B cell (primary cell): Measurements from ENCODE around the gene PCBP1.

ENCODE experiments used
- CTCF ChIP-seq: fragments of 200-600 bp; IDR thresholded peaks from one replicate; pipeline ENCODE4 v1.8.0; 2022; ENCODE audit warnings: antibody characterized with exemption, mild to moderate bottlenecking
- EZH2 ChIP-seq: IDR thresholded peaks from 2 replicates; pipeline ENCODE4 v1.6.1; 2012; ENCODE audit warnings: borderline replicate concordance, low read depth, mild to moderate bottlenecking, moderate library complexity, low read length; ENCODE audit not compliant: insufficient read depth, poor library complexity, severe bottlenecking

- TF ChIP-seq CTCF (no peak), EZH2 (no peak)
These were observed 38.2 kb downstream of the PCBP1 start for GRCh38 chr2:70125498-70125898.
